ENCODE results near the gene FOXA2. TPM values are rescaled to one million over a fixed set of nuclear protein-coding genes. Genes with fewer than 3 reads are reported as not detected.

FOXA2 gene
- total RNA-seq, 1 donor from 2014 or later, result 0.04 TPM

- Histone ChIP-seq H3K27me3 (ENCODE audit: control insufficient read depth, insufficient read depth, low read length) (peaks cover 49% of the 10 kb centered on the region), H3K36me3 (ENCODE audit: control insufficient read depth, insufficient read depth, low read length) (no peaks in the 10 kb centered on the region), H3K4me3 (ENCODE audit: low read depth, low read length) (no peak overlapping the region)
- no peak for DNase-seq (ENCODE audit: low read depth)
- TF ChIP-seq CTCF (IDR thresholded peaks at IDR 0.05; ENCODE audit: insufficient read depth, low read length, poor library complexity, severe bottlenecking), result no peak
Measured at GRCh38 chr20:22560817-22561216, 23.6 kb downstream of the FOXA2 start.

GRCh38 chr20:22559711-22560318 lies 24.6 kb downstream of the FOXA2 start:
- peaks cover 49% of the 10 kb centered on the region for H3K27me3 ChIP-seq (ENCODE audit: control insufficient read depth, insufficient read depth, low read length)
- H3K36me3 ChIP-seq (ENCODE audit: control insufficient read depth, insufficient read depth, low read length), result no peaks in the 10 kb centered on the region
- H3K4me3 ChIP-seq (ENCODE audit: low read depth, low read length), result no peak overlapping the region
- DNase-seq (ENCODE audit: low read depth), result no peak
- no peak for TF ChIP-seq CTCF (IDR thresholded peaks at IDR 0.05; ENCODE audit: insufficient read depth, low read length, poor library complexity, severe bottlenecking)

- DNase-seq (ENCODE audit: low read depth), result no peak
- TF ChIP-seq CTCF (IDR thresholded peaks at IDR 0.05; ENCODE audit: insufficient read depth, low read length, poor library complexity, severe bottlenecking), result no peak
- H3K4me3 ChIP-seq (ENCODE audit: low read depth, low read length), result no peak overlapping the region
- H3K27me3 ChIP-seq (ENCODE audit: control insufficient read depth, insufficient read depth, low read length), result peaks cover 31% of the 10 kb centered on the region
- no peaks in the 10 kb centered on the region for H3K36me3 ChIP-seq (ENCODE audit: control insufficient read depth, insufficient read depth, low read length)
Measured at GRCh38 chr20:22557403-22558276, 26.7 kb downstream of the FOXA2 start.

- Histone ChIP-seq H3K27me3 (ENCODE audit: control insufficient read depth, insufficient read depth, low read length) (peaks cover 20% of the 10 kb centered on the region), H3K4me3 (ENCODE audit: low read depth, low read length) (no peak overlapping the region), H3K36me3 (ENCODE audit: control insufficient read depth, insufficient read depth, low read length) (no peaks in the 10 kb centered on the region)
- TF ChIP-seq CTCF (IDR thresholded peaks at IDR 0.05; ENCODE audit: insufficient read depth, low read length, poor library complexity, severe bottlenecking), result no peak
- DNase-seq (ENCODE audit: low read depth), result no peak
Measured at GRCh38 chr20:22556565-22557056, 27.8 kb downstream of the FOXA2 start.

- Histone ChIP-seq H3K4me3 (ENCODE audit: low read depth, low read length) (no peak overlapping the region), H3K27me3 (ENCODE audit: control insufficient read depth, insufficient read depth, low read length) (peaks cover 19% of the 10 kb centered on the region), H3K36me3 (ENCODE audit: control insufficient read depth, insufficient read depth, low read length) (no peaks in the 10 kb centered on the region)
- no peak for DNase-seq (ENCODE audit: low read depth)
- TF ChIP-seq CTCF (IDR thresholded peaks at IDR 0.05; ENCODE audit: insufficient read depth, low read length, poor library complexity, severe bottlenecking), result no peak
Measured at GRCh38 chr20:22555791-22556564, 28.4 kb downstream of the FOXA2 start.
